Measurements from ENCODE around the gene C1orf141. TPM values are rescaled to one million over a fixed set of nuclear protein-coding genes. Genes with fewer than 3 reads are reported as not detected.

C1orf141 gene
- total and polyA plus RNA-seq, 2 donors (not counting 3 experiments of a cell fraction or from before 2014, with no cell fraction given) = not detected

GRCh38 chr1:67053535-67053784 lies 81.3 kb downstream of the C1orf141 start:
- intact Hi-C loops (cut with micrococcal nuclease) = loop anchor here (1.0 to 10.0 kb wide), 4 partner anchors 9 to 411 kb away; partner anchors contain the start of genes DNAI4 and MIER1
- CTCF ChIA-PET = interaction anchor here (1.3 to 3.4 kb wide), 6 partner anchors 33 to 158 kb away, joined by 4 to 21 read pairs (median 8); partner anchors contain the start of genes DNAI4 and MIER1
- DNase-seq (ENCODE audit: low read depth, low spot score) (no peak), FAIRE-seq (no peak)
- Histone ChIP-seq H3K9ac (replicated peaks; ENCODE audit: extremely low read depth, insufficient read depth, low read length) (peak overlapping the region; percentile 93), H3K27me3 (ENCODE audit: control insufficient read depth in 2 of 2, insufficient read depth in 2 of 2, low read length in 2 of 2) (no peaks in the 10 kb centered on the region), H3K9me1 (replicated peaks; ENCODE audit: control insufficient read depth, extremely low read depth, insufficient read depth, low read length) (no peaks in the 10 kb centered on the region), H3K9me3 (replicated peaks; ENCODE audit: control insufficient read depth, insufficient read depth, low read length) (no peaks in the 10 kb centered on the region), H3K4me3 (replicated peaks in 1 of 3; ENCODE audit: insufficient read depth in 1 of 3, low read depth in 1 of 3, low read length in 3 of 3) (peak overlapping the region; percentile 72 to 83 (median 81)), H3K4me2 (ENCODE audit: insufficient read depth, low read length) (peak overlapping the region; percentile 99), H3K36me3 (ENCODE audit: control insufficient read depth in 2 of 2, extremely low read depth in 1 of 2, insufficient read depth in 2 of 2, low read length in 2 of 2) (no peaks in the 10 kb centered on the region), H3K79me2 (ENCODE audit: control insufficient read depth, insufficient read depth, low read length) (peaks cover 4% of the 10 kb centered on the region), H4K20me1 (replicated peaks; ENCODE audit: control insufficient read depth, extremely low read depth, insufficient read depth, low read length) (no peaks in the 10 kb centered on the region), H3K4me1 (ENCODE audit: control insufficient read depth, extremely low read depth, insufficient read depth, low read length) (peaks cover 13% of the 10 kb centered on the region), H3K27ac (ENCODE audit: insufficient read depth, low read depth, low read length) (peak overlapping the region; percentile 74), H2AFZ (ENCODE audit: low read depth, low read length) (peak overlapping the region; percentile 99)
- POLR2A ChIA-PET = interaction anchor here (1.2 to 1.6 kb wide), 2 partner anchors 33 to 57 kb away, joined by 4 to 5 read pairs; no protein-coding TSS in a partner anchor
- dilution Hi-C loops (cut with MboI; ENCODE audit: extremely low pct_ligation_motif_present, low sequenced_read_pairs) = no loop called here
- no peak for TF ChIP-seq FOS (IDR thresholded peaks at IDR 0.05; ENCODE audit: borderline replicate concordance, insufficient read depth, low read length)
- TF ChIP-seq EZH2 (IDR thresholded peaks at IDR 0.05; ENCODE audit: borderline replicate concordance, low read depth, low read length, severe bottlenecking) = no peak
- TF ChIP-seq, protein P1, sequence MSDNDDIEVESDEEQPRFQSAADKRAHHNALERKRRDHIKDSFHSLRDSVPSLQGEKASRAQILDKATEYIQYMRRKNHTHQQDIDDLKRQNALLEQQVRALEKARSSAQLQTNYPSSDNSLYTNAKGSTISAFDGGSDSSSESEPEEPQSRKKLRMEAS (IDR thresholded peaks at IDR 0.05; ENCODE audit: insufficient read depth, insufficient read length) = no peak
- no peak for TF ChIP-seq MYC (IDR thresholded peaks at IDR 0.05; ENCODE audit: low read depth, low read length)
- BruUV-seq (replicated peaks) = no TSS peak

GRCh38 chr1:67052741-67053534 lies 81.8 kb downstream of the C1orf141 start:
- Histone ChIP-seq H3K27me3 (ENCODE audit: control insufficient read depth in 2 of 2, insufficient read depth in 2 of 2, low read length in 2 of 2) (no peaks in the 10 kb centered on the region), H3K9ac (replicated peaks; ENCODE audit: extremely low read depth, insufficient read depth, low read length) (peak overlapping the region; percentile 93), H3K9me1 (replicated peaks; ENCODE audit: control insufficient read depth, extremely low read depth, insufficient read depth, low read length) (no peaks in the 10 kb centered on the region), H3K79me2 (ENCODE audit: control insufficient read depth, insufficient read depth, low read length) (peaks cover 4% of the 10 kb centered on the region), H3K4me1 (ENCODE audit: control insufficient read depth, extremely low read depth, insufficient read depth, low read length) (peaks cover 13% of the 10 kb centered on the region), H3K4me2 (ENCODE audit: insufficient read depth, low read length) (peak overlapping the region; percentile 99), H3K4me3 (replicated peaks in 1 of 3; ENCODE audit: insufficient read depth in 1 of 3, low read depth in 1 of 3, low read length in 3 of 3) (peak overlapping the region; percentile 72 to 83 (median 81)), H4K20me1 (replicated peaks; ENCODE audit: control insufficient read depth, extremely low read depth, insufficient read depth, low read length) (no peaks in the 10 kb centered on the region), H3K27ac (ENCODE audit: insufficient read depth, low read depth, low read length) (peak overlapping the region; percentile 74), H2AFZ (ENCODE audit: low read depth, low read length) (peak overlapping the region; percentile 48), H3K36me3 (ENCODE audit: control insufficient read depth in 2 of 2, extremely low read depth in 1 of 2, insufficient read depth in 2 of 2, low read length in 2 of 2) (no peaks in the 10 kb centered on the region), H3K9me3 (replicated peaks; ENCODE audit: control insufficient read depth, insufficient read depth, low read length) (no peaks in the 10 kb centered on the region)
- FAIRE-seq = peak; percentile 59
- intact Hi-C loops (cut with micrococcal nuclease) = loop anchor here (1.0 to 10.0 kb wide), 4 partner anchors 9 to 412 kb away; partner anchors contain the start of genes DNAI4 and MIER1
- dilution Hi-C loops (cut with MboI; ENCODE audit: extremely low pct_ligation_motif_present, low sequenced_read_pairs) = no loop called here
- TSS peak; percentile 32 for BruUV-seq (replicated peaks)
- ChIA-PET POLR2A (interaction anchor here (1.2 to 1.6 kb wide), 2 partner anchors 33 to 57 kb away, joined by 4 to 5 read pairs; no protein-coding TSS in a partner anchor), CTCF (interaction anchor here (1.3 to 3.4 kb wide), 6 partner anchors 33 to 159 kb away, joined by 4 to 21 read pairs (median 8); partner anchors contain the start of genes DNAI4 and MIER1)
- TF ChIP-seq, protein P1 (IDR thresholded peaks at IDR 0.05; ENCODE audit: insufficient read depth, insufficient read length) = no peak
- peak; percentile 47 for TF ChIP-seq GATA2 (IDR thresholded peaks at IDR 0.05; ENCODE audit: insufficient read depth, insufficient read length, low read depth, low read length)
- peak; percentile 64 for DNase-seq (ENCODE audit: low read depth, low spot score)

Data from endothelial cell of umbilical vein (primary cell).